Hepatocyte (in vitro differentiated cells): ENCODE data around the gene ATPAF1.

Source experiments
- EZH2 ChIP-seq: fragments of 200-600 bp; sonication (generic); IDR thresholded peaks from 2 replicates; pipeline ENCODE4 v1.6.1; 2016; ENCODE audit warnings: antibody characterized with exemption, mild to moderate bottlenecking, borderline replicate concordance
- TF ChIP-seq, protein P1 (sequence below): fragments of 200-600 bp; sonication (generic); IDR thresholded peaks from 2 replicates; pipeline ENCODE4 v1.5.1; 2016; ENCODE audit warnings: antibody characterized with exemption, mild to moderate bottlenecking; ENCODE audit not compliant: poor library complexity

DNA sequence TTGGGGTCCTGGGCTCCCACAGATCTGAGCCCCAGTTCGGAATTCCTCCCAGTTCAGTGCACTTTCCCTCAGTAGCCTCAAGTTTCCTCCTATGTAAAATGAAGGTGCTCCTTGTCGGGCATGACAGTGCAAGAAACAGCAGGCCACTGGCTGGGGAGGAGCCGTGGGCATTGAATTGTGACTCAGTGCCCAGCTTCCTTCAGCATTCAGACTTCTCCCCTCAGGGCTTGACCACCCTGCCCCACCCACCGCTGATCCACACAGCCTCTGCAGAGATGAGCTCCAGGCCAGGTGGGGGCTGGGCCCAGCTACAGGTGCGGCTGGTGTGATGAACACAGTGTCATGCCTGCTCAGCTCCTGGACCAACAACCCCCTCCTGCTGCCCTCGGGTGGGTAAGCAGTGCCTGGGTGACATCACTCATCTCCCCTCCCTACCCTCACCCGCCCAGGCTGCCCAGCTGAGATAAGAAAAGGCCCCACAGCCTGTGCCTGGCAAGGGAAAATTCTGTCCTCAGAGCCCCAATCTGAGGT lies 56.4 kb downstream of the ATPAF1 start:
- TF ChIP-seq, protein P1, sequence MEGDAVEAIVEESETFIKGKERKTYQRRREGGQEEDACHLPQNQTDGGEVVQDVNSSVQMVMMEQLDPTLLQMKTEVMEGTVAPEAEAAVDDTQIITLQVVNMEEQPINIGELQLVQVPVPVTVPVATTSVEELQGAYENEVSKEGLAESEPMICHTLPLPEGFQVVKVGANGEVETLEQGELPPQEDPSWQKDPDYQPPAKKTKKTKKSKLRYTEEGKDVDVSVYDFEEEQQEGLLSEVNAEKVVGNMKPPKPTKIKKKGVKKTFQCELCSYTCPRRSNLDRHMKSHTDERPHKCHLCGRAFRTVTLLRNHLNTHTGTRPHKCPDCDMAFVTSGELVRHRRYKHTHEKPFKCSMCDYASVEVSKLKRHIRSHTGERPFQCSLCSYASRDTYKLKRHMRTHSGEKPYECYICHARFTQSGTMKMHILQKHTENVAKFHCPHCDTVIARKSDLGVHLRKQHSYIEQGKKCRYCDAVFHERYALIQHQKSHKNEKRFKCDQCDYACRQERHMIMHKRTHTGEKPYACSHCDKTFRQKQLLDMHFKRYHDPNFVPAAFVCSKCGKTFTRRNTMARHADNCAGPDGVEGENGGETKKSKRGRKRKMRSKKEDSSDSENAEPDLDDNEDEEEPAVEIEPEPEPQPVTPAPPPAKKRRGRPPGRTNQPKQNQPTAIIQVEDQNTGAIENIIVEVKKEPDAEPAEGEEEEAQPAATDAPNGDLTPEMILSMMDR = no peak
- TF ChIP-seq EZH2 = no peak
